HG03565 (cell line): ENCODE measurements around the gene SH3BGRL2.
A peak's percentile ranks its signal among the peaks of the same experiment; 100 is the strongest.

Experiments used
- ATAC-seq: cut with Tn5 transposase; IDR thresholded peaks from one replicate; pipeline ENCODE4 v1.9.1; 2021; ENCODE audit warnings: mild to moderate bottlenecking, moderate library complexity; ENCODE audit not compliant: unreplicated experiment

Gene SH3BGRL2

DNA sequence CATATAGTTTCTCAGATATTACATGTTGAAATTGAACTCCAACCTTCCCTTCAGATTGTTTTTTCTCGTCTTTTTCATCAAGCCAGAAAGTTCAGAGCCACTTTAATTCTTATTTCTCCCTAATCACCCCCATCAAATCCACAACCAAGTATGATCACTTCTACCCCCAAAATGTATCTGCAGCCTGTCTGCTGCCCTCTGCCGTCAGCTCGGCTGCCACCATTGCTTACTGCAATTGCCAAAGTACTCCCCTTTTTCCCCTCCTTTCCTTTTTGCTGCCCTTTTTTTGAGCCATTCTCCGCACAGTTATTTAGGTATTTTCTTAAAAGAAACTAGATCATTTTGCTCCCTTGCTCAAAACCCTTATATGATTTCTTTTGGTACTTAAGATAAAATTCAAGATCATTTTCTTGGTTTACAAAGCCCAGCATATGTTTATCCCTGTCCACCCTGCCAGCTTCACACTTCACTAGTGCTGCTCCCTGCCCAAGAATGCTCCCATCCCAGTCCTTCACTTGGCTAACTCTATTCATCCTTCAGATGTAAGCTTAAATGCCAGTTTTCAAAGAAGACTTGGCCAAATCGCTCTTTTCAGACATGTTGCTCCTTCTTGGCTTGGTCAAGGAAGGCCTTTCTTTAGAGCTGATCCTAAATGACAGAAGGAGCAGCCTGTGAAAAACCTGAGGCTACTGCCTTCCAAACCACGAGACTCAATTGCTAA lies 63.7 kb downstream of the SH3BGRL2 start:
- no peak for ATAC-seq

DNA sequence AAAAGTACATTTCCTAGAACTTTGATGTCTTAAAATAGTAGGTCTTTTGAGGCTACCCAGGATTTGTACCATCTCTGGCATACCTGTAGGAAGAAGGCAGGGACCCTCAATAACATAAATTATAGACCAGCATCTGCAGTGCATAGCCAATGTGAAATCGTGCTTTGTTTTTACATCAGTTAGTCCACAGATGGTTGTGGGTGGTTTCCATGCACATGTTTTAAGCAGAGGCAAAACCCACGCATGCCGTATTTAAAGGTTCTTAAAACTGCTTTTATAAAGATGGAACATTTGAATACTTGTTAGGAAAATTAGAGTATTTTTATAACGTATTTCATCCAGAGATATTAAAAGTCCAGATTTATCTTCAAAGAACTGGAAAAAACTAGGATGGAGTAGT lies 66.3 kb downstream of the SH3BGRL2 start:
- ATAC-seq = no peak

DNA sequence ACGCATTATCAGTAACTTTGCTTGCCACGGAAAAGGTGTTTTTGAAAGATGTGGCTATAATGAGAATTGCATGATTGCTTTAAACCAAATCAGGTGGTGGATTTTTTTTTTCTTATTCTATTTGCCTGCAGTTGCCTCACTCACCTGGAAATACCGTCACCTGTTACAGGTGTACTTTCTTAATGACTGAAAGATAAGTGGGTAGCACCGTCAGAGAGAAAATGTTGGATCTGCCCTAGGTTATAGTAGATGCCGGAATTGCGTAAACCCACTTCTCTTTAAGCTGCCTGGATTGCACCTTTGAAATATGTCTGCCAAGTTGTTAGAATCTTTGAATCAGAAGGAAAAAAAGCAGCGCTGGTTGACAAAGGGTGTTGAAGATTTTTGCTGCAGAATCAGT lies 68.5 kb downstream of the SH3BGRL2 start:
- ATAC-seq = no peak

DNA sequence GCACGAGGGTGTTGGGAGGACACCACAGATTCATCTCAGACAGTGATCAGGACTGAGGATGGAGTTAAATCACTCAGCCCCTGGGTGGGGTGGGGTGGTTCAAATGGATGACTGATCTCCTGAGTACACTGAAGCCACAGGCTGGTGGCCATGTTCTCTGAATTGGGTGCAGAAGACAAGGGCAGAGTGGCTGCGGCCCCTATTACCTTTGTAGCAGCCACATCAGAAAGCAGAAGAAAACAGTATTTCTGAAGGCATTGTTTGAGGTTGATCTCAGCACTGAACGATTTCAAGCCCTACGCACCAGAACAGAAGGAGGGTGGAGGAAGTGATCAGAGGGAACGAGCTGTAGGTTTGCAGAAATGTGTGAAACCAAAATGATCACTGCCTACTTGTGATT lies 71.6 kb downstream of the SH3BGRL2 start:
- no peak for ATAC-seq

DNA sequence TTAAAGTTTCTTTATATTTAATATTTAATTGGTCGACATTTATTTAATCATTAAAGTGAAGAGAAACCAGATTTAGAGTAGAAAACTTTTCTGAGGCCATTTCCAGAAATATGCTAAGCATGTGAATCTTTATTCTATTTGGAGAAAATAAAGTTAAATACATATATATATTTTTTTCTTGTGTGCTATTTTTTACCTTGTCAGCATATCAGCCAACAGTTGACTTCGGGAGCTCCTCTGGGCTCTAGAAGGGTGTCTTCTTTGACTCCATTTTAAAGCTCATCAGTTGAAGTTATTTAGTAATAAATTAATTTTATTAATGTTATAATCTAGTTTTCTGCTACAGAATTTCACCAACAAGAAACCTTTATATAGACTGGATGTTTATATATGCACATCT lies 73.1 kb downstream of the SH3BGRL2 start:
- no peak for ATAC-seq

DNA sequence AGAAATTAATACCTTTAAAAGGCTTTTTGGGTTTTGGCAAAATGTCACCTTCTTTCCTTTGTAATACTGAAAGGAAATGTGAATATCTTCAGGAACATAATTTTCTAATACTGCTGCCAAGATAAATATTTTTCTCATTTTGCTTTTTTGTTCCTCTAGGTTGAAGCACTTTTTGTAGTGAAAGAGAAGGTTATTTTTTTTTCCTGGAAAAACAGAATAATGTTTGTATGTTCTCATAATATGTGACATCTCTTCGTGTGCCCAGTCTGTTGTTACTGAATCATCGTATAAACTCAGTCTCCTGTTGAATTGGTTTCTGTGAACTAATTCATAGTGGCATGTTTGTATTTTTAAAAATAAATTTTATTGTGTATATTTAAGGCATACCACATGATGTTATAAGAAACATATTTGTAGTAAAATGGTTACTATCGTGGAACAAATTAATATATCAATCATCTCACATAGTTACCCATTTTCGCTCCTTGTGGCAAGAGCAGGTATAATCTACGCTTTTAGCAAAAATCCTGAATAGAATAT lies 74.4 kb downstream of the SH3BGRL2 start:
- no peak for ATAC-seq

DNA sequence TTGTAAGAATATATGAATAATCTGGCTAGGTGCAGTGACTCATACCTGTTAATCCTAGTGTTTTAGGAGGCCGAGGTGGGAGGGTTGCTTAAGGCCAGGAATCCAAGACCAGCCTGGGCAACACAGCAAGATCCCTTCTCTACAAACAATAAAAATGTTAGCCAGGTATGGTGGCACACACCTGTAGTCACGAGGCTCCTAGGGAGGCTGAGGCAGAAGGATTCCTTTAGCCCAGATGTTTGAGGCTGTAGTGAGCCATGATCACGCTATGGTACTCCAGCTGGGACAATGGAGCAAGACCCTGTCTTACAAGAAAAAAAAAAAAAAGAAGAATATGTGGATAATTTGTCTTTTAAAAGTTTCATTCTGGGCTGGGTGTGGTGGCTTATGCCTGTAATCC lies 75.4 kb downstream of the SH3BGRL2 start:
- ATAC-seq = no peak

DNA sequence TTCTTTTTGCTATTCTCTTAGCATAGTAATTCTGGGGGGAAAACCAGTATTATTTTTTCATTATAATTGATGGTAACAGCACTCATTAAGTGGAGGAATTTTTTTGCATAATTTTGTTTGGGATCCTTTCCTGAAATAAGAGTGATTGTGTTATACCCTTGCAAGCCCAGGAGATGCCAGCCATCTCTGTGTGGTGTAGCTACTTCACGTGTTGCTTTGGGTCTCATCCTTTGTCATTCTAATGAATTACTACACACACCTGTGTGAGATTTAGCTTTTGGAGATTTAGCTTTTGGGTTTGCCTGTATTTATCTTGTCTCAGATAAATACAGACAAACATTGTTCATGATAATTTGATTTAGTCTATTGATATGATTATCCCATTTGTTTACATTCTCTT lies 76.5 kb downstream of the SH3BGRL2 start:
- ATAC-seq = no peak

DNA sequence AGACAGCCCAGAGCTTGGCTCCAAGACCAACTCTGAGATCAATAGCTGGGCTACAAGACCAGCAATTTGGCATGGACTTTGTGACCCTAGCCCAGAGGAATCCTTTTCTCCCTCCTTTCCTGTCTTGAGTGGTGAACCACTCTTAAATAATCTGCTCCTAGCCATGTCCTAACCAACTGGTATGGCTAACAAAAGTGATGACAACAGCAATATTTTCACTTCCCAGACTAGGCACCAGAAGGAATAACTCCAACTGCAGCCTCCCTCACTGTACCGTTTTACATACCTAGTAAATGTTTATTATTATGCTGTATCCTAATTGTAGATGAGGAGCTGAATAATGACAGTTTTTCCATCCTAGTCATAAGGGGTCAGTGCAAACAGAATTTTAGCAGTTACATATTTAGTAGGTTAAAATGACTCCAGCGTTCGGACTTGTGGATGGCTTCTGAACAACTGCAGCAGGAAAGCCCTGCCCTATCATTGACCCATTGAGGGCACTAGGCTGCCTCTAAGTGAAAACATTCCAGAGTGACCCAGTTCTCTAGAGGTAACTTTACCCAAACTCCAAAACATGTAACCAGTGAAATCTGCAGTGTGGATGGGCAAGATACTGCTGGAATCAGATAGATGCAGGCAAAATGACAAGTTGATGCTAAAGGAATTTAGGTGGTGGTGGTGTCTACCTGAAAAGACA lies 77.1 kb downstream of the SH3BGRL2 start:
- ATAC-seq = no peak

DNA sequence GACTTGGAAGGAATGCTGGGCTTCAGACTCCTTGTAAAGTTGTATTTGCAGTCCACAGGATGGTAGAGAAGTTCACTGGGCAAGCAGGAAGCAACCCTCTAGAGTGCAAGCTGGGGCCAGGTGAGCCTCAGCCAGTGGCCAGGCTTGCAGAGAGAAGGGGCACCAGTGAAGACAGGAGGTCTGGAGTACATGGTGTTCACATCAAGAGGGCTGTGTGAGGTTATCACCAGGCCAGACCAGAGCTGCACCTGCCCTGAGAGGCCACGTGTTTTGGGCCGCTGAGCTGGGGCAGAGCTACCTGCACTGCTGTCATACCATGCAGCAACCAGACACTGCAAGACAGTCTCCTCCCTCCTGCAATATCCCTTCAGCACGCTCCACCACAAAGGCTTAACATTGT lies 79.0 kb downstream of the SH3BGRL2 start:
- no peak for ATAC-seq

DNA sequence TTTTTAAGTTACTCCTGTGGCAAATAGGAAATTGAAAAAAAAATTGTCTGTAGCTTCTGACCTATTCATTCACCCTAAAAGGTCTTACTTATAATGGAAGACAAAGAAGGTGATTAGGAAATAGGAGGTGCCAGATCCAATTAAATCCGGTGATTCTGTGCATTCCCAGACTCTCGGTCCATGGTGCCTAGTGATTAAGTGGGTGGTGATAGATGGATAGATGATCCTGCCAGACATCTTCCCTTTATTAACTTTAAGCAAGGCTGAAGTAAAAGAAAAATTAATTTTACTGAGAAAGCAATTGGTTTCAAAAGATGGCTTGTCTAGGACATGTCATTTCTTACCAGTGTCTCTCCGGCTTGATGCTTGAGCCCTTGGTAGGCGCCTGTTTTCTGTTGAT lies 80.0 kb downstream of the SH3BGRL2 start:
- no peak for ATAC-seq

DNA sequence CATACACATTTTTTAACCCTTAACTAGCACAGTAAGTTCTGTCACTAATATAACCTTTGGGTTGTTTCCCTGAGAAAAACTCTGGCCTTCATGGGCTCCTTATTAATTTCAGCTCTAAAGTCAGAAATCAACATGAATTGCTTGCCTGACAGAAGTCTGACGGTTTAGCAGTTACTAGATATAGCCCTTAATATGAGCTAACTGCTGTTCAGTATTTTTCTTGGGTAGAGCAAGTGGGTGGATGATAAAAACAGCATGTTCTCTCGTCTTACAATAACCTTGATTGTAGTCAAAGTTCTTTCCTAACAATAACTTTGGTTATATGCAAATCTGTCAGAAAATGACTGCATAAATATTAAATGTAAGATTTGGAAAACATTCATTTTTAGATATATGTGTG lies 81.0 kb downstream of the SH3BGRL2 start:
- no peak for ATAC-seq

DNA sequence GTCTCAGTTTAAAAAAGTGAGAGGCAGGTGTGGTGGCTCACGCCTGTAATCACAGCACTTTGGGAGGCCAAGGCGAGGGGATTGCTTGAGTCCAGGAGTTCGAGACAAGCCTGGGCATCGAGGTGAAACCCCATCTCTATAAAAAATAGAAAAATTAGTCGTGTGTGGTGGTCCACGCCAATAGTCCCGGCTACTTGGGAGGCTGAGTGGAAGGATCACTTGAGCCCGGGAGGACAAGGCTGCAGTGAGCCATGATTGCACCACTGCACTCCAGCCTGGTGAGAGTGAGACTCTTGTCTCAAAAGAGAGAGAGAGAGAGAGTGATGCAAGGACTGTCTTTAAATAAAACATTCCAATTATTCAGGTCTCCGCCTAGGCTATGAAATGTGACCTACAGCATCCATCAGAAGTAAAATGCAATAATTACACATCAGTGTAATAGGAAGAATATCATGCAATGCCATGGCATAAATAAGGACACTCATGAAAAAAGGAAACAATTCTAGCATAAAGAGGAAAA lies 81.5 kb downstream of the SH3BGRL2 start:
- no peak for ATAC-seq

DNA sequence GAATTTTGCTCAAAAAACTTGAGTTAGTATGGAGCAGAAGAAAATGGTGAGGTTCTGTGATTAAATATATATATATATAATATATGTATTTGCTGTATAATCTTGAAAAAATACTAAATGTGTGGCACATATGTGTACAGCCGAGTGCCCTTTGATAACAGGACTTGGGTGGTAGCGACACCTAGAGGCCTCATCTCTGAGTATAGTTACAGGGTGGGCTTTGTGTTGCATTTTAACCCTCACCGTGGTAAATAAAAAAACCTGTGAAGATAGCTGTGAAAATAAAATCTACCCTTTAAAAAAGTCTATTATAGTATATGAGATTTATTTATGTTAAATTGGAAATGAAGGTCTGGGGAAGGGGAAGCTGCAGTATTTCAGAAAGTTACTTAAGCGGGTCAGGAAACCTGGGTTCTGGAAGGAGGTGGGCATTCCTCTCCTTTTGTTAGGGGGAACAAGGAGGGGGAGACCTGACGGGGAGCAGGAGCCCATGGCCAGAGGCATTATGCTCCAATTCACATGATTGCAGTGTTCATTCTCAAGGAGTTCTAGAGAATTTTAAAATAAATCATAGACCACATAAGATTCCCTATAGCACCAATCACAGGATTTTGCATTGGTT lies 82.7 kb downstream of the SH3BGRL2 start:
- ATAC-seq = peak; percentile 70

DNA sequence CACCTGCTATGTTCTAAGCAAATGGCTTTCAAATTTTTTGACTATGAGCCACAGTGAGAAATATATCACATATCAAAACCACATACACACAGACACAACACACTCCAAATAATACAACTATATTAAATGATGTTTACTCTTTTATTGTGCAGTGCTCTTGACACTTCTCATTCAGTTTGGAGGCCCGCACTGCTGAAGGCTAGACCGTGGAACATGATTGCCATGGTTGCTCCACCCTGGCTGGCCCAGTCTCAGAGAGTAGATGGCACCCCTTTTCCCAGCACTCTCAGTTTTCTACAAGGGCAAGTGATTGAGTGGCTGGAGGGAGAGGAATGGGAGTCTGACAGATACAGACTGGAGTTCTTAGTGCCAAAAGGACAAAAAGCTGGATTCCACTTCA lies 86.9 kb downstream of the SH3BGRL2 start:
- ATAC-seq = no peak

DNA sequence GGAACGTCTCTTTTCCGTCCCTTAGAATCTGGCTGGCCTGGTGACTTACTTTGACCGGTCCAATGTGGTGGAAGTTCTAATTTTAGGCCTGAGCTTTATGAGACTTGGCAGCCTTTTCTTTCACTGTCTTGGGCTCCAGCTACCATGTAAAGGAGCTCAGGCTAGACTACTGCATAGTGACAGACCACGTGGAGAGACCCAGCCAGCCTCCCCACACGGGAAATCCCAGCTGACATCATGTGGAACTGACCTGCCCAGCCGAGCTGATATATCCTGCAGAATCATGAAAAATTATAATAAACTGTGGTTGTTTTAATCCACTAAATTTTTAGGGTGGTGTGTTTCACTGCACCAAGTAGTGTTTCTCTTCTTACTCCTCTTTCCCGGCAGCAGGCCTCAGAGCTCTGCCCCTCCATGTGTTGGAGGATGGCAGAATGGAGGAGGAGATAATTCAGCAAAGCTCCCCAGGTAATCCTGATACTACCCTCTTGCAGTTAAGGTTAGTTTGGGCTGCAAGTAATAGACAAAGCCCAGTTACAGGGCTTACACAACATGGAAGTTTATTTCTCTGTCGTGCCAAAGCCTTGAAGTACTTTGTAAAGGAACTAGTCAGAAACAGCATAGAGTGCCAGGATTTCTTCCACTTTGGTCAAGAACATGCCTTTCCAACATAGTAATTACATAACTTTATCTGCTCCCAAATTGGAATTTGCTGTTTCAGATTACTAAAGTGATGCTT lies 87.5 kb downstream of the SH3BGRL2 start:
- ATAC-seq = no peak

DNA sequence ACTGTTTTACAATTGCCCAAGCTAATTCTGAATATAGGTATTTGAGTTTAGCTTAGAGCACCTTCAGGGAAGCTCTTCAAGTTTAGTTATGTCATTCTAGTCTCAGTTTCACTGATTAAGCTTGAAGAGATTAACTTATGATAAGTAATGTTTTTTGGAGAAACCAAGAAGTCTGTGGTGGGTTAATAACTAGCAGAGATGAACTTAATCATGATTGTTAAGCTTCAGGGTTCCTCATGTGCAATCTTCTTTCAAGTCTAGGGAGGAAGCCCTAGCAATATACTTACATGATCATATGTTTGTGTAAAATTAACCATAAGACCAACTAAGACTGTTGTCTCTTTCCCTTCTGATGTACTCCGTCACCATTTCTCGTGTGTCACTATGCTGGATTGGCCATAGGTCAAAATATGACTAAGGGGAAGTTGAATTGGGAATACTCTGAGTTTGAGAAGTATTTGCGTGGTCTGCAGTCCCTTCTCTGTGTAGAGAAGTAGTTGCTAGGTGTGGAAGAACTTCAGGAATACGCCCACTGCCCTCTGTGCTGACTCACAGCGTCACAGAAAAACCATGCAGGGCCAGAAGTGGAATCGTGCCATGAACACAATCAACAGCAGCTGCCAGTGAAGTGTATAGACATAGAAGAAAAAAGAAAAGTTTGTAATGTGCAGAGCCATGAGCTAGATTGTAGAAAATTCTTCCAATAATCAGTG lies 88.3 kb downstream of the SH3BGRL2 start:
- ATAC-seq = no peak

DNA sequence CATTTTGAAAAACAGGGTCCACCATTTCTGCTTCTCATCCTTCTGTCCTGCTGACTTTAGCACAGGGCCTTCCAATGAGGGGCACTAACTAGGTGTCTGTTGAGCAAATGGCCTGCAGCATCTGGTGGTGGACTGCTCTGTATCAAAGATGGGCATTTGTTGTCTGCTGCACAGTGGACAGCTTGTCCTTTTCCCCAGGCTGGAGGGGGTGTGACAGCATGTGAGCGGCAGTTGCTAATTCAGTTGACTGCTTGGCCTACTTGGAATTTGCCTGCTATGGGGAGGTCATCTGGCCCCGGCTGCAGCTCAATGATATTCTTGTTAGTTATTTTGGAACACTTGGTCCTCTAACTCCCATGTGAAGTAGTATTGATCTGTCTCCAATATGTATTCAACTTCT lies 93.7 kb downstream of the SH3BGRL2 start:
- ATAC-seq = no peak

DNA sequence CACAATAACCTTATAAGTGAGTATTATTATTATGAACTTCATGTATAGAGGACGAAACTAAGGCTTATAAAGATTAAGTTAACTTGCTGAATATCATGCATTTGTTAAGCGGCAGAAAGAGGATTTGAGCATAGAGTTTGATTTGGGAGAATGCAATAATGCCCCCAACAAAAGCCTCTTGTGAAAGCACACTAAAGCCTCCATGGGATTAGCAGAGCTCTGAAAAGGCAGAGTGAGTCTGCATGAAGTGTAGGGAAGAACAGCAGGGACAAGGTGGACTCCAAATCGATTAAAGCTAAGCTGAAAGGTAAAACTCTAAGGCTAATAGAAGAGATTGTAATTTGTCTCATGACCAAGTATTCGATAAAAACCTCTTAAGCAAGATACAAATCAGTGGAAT lies 100.3 kb downstream of the SH3BGRL2 start:
- no peak for ATAC-seq

DNA sequence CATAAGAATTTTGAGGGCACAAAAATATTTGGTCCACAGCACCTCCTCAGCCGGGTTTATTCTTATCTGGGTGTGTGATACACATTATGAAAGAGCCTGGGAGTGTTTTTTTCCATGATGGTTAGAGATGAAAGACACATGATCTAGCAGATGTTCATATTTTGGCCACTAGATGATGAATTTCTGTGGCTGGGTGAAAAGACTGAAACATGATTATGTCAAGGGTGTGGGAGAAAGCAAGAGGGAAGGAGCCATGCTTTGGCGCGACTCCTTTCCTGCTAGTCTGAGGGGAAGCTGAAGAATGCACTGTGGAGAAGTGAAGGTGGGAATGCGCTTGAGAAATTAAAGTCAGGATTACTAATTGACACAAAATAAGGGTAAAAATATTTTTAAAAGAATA lies 102.3 kb downstream of the SH3BGRL2 start:
- no peak for ATAC-seq
